Fibroblast of skin of left quadriceps (primary cell): ENCODE data around the gene ZNF202.

Experiments
- DNase-seq, 2 experiments: peaks; one replicate each; pipeline ENCODE4 v3.0.0-alpha.2; 2013; ENCODE audit warnings: low read depth in 2 of 2

ZNF202 gene

DNA sequence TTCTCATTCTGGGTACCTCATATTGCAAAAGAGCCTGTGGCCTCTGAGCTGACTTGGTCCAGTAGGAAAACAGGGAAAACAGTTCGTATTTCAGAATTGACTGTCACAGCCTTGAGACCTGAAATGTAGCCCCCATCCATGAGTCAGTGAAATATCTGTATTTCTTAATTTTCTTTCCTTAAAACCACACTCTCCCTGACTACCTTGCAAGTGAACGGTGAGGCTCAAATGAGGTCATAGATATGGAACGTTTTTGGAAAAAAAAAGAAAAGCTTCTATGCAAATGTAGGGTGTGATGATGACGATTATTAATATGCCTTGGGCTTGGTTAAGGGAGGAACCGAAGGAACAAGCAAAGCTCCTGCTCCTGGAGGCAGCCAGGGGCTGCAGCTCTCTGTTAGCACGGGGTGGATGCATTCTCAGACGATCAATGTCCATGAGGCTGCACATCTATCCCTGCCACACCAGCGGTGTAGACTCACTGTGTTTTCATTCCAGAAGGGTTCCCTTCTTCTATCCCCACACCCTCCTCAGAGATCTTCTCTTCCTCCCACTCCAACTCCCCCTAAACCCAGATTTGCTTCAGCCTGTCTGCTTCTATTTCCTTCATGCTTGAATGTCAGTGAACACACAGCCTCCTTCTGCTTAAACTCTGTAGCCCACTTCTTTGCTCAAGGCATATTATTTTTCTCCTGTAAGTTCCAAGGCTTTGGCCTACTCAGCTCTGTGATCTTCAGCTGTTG, 57.9 kb downstream of the ZNF202 start:
- DNase-seq: no peak

DNA sequence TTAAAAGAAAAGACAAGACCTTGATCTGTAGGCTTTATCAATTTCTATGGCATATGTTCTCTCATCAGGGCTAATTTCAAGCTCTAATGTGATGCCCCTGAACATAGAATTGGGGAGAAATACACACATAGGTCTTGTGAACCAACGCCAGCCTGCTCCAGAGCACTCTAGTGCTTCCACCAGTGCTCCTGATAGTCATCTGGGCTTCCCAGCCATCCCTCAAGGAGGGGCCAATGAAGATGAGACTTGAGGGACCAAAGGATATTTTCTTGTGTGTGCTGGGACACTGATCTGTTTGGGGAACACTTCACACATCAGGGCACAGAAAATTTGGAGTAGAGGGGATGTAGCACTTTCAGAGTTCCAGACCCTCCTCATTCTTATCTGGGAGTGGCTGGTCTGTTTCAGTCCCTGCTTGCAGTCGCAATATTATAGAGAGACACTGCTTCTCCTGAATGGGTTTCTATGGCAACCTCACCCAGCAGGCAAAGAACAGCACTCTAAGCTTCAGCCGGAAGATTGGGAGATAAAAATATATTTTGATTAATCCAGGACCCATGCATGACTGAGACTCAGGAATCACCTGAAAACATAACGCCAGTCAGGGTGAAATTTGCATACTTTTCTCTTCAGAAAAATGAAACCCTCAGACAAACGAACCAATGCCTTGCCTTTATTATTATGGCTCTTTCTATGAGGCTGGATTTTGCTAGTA, 58.6 kb downstream of the ZNF202 start:
- no peak for DNase-seq

DNA sequence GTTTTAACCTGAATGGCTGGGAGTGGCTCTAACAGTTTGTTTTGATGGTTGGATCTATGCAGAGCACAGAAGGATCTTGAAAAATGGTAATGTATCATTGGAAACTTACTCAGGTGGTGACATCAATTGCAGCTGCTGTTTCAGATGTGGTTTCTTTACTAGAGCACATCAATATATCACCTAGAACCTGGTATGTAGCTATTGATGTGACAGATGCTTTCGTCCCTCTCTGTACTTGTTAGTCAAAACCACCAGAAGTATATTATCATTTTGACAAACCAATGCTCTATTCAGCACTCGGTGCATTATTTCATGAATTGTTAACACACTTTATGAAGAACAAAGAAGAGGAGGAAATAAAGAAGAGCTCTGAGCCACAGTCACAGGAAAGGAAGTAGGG, 60.4 kb downstream of the ZNF202 start:
- DNase-seq: no peak

DNA sequence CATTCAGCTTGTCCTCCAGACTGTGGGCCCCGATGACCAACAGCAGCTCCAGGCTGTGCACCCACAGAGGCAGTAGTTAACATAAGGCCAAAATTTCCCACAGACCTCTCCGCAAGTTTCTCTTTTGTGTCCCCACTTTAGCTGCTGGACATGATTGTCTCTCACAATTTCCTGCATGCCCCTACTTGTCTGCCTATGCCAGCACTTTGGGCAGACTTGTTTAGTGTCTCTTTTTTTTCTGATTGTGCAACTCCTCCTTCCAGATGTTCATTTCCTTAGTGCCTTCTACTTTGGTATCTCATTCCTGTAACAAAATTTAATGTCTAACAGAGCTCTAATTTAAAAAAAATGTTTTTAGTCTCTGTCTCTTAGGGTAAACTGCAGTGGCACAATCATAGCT, 63.2 kb downstream of the ZNF202 start:
- DNase-seq: no peak

DNA sequence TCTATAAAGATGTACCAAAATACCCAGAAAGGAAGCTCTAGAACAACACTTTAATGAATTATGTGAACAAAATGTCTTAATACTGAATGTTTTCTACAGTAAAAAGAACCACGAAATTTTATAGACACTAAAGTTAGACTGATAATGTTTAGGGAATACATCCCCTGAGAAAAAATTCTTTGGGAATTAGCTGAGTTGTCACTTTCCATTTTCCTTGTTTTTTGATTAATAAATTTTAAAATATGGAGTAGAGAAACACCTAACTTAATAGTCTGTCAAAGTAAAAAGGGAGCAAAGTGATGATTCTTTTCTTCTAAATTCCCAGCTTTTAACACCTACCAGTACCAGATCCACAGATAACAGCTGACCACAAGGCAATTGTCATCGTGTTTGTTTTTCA, 64.0 kb downstream of the ZNF202 start:
- no peak for DNase-seq

DNA sequence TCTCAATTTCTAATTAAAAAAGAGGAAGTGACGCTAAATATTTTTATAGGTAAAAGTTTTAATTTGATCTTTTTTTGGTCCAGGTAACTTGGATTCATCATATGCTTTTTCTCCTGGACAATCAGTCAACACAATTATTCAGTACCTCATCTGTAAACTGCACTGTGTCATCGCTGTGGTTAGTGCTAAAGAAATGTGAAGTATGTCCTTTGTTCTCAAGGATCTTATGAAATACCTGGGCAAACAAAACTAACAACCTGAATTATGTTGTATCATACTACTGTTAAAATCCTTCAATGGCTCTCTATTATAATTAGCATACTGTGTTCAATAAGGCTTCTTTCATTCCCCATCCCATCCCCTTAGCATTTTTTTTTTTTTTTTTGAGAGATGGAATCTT, 67.2 kb downstream of the ZNF202 start:
- DNase-seq: no peak
